ENCODE measurements around the gene VWA8.

VWA8 gene

DNA sequence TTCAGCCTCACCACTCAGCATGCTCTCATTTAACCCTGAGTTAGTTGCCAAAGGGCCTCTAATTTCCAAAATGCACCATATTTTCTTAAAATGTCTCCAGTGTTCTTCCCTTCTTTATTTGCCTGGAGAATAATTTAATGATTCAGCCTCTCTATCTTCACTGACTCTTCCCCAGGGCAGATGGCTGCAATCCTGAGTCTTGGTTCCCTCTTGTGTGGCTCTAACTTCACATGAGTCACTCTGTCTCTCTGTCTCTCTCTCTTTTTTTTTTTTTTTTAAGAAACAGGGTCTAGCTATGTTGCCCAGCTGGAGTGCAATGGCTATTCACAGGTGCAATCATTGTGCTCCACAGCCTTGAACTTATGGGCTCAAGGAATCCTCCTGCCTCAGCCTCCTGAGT, 251.4 kb downstream of the VWA8 start:
- Histone ChIP-seq H3K4me1 (ENCODE audit: control insufficient read depth, insufficient read depth, low read length) (peaks cover 14% of the 10 kb centered on the region), H3K36me3 (ENCODE audit: control insufficient read depth in 2 of 2, insufficient read depth in 2 of 2, low read length in 2 of 2) (no peaks in the 10 kb centered on the region), H3K9me3 (ENCODE audit: control insufficient read depth in 2 of 2, low read length in 2 of 2) (no peaks in the 10 kb centered on the region), H3K27me3 (ENCODE audit: control insufficient read depth in 1 of 2, insufficient read depth in 2 of 2, low read length in 2 of 2) (no peaks in the 10 kb centered on the region), H3K4me3 (ENCODE audit: low read length in 2 of 2) (no peak overlapping the region), H3K27ac (ENCODE audit: low read length) (no peak overlapping the region), H3K9ac (ENCODE audit: low read length in 2 of 2) (no peak overlapping the region)

GRCh38 chr13:41708713-41709112, 252.2 kb downstream of the VWA8 start:
- peaks cover 14% of the 10 kb centered on the region for H3K4me1 ChIP-seq (ENCODE audit: control insufficient read depth, insufficient read depth, low read length)
- H3K36me3 ChIP-seq (ENCODE audit: control insufficient read depth in 2 of 2, insufficient read depth in 2 of 2, low read length in 2 of 2), result no peaks in the 10 kb centered on the region
- H3K9me3 ChIP-seq (ENCODE audit: control insufficient read depth in 2 of 2, low read length in 2 of 2), result no peaks in the 10 kb centered on the region
- H3K27ac ChIP-seq (ENCODE audit: low read length), result peak overlapping the region; percentile 8
- peak overlapping the region in 1 of 2 donors; percentile 3 for H3K4me3 ChIP-seq (ENCODE audit: low read length in 2 of 2)
- H3K27me3 ChIP-seq (ENCODE audit: control insufficient read depth in 1 of 2, insufficient read depth in 2 of 2, low read length in 2 of 2), result no peaks in the 10 kb centered on the region
- H3K9ac ChIP-seq (ENCODE audit: low read length in 2 of 2), result no peak overlapping the region

GRCh38 chr13:41707194-41707821, 253.6 kb downstream of the VWA8 start:
- no peak overlapping the region for H3K4me3 ChIP-seq (ENCODE audit: low read length in 2 of 2)
- no peaks in the 10 kb centered on the region for H3K36me3 ChIP-seq (ENCODE audit: control insufficient read depth in 2 of 2, insufficient read depth in 2 of 2, low read length in 2 of 2)
- no peaks in the 10 kb centered on the region for H3K9me3 ChIP-seq (ENCODE audit: control insufficient read depth in 2 of 2, low read length in 2 of 2)
- H3K27me3 ChIP-seq (ENCODE audit: control insufficient read depth in 1 of 2, insufficient read depth in 2 of 2, low read length in 2 of 2), result no peaks in the 10 kb centered on the region
- peaks cover 17% of the 10 kb centered on the region for H3K4me1 ChIP-seq (ENCODE audit: control insufficient read depth, insufficient read depth, low read length)
- H3K9ac ChIP-seq (ENCODE audit: low read length in 2 of 2), result no peak overlapping the region
- H3K27ac ChIP-seq (ENCODE audit: low read length), result no peak overlapping the region

DNA sequence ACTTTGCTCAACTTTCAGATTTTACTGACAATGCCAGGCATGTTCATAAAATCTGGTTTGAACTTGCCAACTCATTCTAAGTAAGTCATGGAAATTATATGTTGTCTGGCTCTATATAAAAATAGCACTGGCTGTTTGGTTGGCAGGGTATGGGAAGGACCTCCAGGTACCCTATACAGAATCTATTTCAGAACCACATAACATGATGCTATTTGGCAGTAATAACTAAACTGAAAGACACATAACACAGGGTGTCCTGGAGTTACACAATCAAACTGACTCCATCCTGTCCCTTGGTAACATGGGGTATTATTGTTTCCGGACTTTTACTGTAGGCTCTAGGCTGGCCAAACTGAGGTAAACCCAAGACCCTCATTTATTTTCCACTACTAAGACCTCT, 254.8 kb downstream of the VWA8 start:
- H3K27ac ChIP-seq (ENCODE audit: low read length), result no peak overlapping the region
- no peaks in the 10 kb centered on the region for H3K27me3 ChIP-seq (ENCODE audit: control insufficient read depth in 1 of 2, insufficient read depth in 2 of 2, low read length in 2 of 2)
- H3K9ac ChIP-seq (ENCODE audit: low read length in 2 of 2), result no peak overlapping the region
- H3K9me3 ChIP-seq (ENCODE audit: control insufficient read depth in 2 of 2, low read length in 2 of 2), result no peaks in the 10 kb centered on the region
- H3K36me3 ChIP-seq (ENCODE audit: control insufficient read depth in 2 of 2, insufficient read depth in 2 of 2, low read length in 2 of 2), result no peaks in the 10 kb centered on the region
- H3K4me3 ChIP-seq (ENCODE audit: low read length in 2 of 2), result no peak overlapping the region
- peaks cover 20% of the 10 kb centered on the region for H3K4me1 ChIP-seq (ENCODE audit: control insufficient read depth, insufficient read depth, low read length)

DNA sequence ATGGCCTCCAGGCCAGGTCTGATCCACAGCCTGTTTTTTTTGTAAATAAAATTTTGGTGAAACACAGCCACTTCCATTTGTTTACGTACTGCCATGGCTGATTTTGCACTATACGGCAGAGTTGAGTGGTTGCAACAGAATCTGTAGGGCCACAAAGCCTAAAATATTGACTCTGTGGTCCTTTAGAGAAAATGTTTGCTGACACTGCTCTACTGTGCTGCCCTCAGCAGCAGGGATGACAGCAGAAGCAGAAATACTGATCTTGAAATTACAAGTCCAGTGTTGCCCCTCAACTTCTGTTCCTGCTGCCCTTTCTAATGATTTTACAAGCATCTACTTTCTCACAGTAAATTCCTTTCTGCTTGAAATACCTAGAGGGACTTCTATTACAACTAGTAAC, 258.4 kb downstream of the VWA8 start:
- Histone ChIP-seq H3K27me3 (ENCODE audit: control insufficient read depth in 1 of 2, insufficient read depth in 2 of 2, low read length in 2 of 2) (no peaks in the 10 kb centered on the region), H3K27ac (ENCODE audit: low read length) (no peak overlapping the region), H3K4me1 (ENCODE audit: control insufficient read depth, insufficient read depth, low read length) (peaks cover 9% of the 10 kb centered on the region), H3K36me3 (ENCODE audit: control insufficient read depth in 2 of 2, insufficient read depth in 2 of 2, low read length in 2 of 2) (peaks cover 0 to 3% of the 10 kb centered on the region in 2 donors), H3K4me3 (ENCODE audit: low read length in 2 of 2) (no peak overlapping the region), H3K9ac (ENCODE audit: low read length in 2 of 2) (no peak overlapping the region), H3K9me3 (ENCODE audit: control insufficient read depth in 2 of 2, low read length in 2 of 2) (no peaks in the 10 kb centered on the region)

DNA sequence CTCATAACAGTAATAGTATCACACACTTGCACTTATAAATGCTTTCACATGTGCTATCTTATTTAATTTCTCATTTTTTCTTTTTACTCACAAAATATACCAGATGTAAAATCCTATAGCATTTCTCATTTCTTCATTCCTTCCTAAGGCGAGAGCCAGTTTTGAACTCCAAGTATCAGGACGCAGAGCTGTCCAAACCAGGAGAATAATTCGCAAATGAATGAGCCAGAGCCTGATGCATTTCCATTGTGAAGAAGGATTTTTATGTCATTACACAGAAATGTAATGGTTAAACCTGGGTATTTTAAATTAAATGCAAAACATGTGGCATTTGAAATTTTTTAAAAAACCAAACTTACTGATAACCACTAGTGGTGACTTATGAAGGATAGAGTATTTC, 259.2 kb downstream of the VWA8 start:
- Histone ChIP-seq H3K36me3 (ENCODE audit: control insufficient read depth in 2 of 2, insufficient read depth in 2 of 2, low read length in 2 of 2) (peaks cover 0 to 3% of the 10 kb centered on the region in 2 donors), H3K4me1 (ENCODE audit: control insufficient read depth, insufficient read depth, low read length) (peaks cover 6% of the 10 kb centered on the region), H3K9me3 (ENCODE audit: control insufficient read depth in 2 of 2, low read length in 2 of 2) (no peaks in the 10 kb centered on the region), H3K27me3 (ENCODE audit: control insufficient read depth in 1 of 2, insufficient read depth in 2 of 2, low read length in 2 of 2) (no peaks in the 10 kb centered on the region), H3K4me3 (ENCODE audit: low read length in 2 of 2) (no peak overlapping the region), H3K27ac (ENCODE audit: low read length) (no peak overlapping the region), H3K9ac (ENCODE audit: low read length in 2 of 2) (no peak overlapping the region)

- H3K4me1 ChIP-seq (ENCODE audit: control insufficient read depth, insufficient read depth, low read length), result peaks cover 6% of the 10 kb centered on the region
- H3K27me3 ChIP-seq (ENCODE audit: control insufficient read depth in 1 of 2, insufficient read depth in 2 of 2, low read length in 2 of 2), result no peaks in the 10 kb centered on the region
- H3K36me3 ChIP-seq (ENCODE audit: control insufficient read depth in 2 of 2, insufficient read depth in 2 of 2, low read length in 2 of 2), result peaks cover 0 to 3% of the 10 kb centered on the region in 2 donors
- peak overlapping the region in 1 of 2 donors; percentile 23 for H3K4me3 ChIP-seq (ENCODE audit: low read length in 2 of 2)
- no peak overlapping the region for H3K27ac ChIP-seq (ENCODE audit: low read length)
- H3K9me3 ChIP-seq (ENCODE audit: control insufficient read depth in 2 of 2, low read length in 2 of 2), result no peaks in the 10 kb centered on the region
- H3K9ac ChIP-seq (ENCODE audit: low read length in 2 of 2), result no peak overlapping the region
Observed at GRCh38 chr13:41700790-41701310, 260.1 kb downstream of the VWA8 start.

DNA sequence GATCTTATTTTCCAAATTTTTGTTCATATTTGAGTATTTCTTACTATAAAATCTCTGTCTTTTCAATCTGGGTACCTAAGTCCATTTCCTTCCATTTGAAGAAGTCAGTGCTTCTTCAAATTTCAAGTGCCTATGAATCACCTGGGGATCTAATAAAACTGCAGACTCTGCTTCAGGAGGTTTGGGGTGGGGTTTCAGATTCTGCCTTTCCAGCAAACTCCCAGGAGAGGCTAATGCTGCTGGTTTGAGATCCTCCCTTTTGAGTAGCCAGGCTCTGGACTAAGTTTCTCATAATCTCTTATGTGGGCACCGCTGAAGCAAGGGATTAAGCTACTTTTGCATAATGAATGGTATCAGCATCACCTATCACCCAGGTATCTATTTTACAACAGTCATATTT, 261.1 kb downstream of the VWA8 start:
- peaks cover 6% of the 10 kb centered on the region for H3K4me1 ChIP-seq (ENCODE audit: control insufficient read depth, insufficient read depth, low read length)
- H3K27ac ChIP-seq (ENCODE audit: low read length), result no peak overlapping the region

GRCh38 chr13:41697578-41697977, 263.3 kb downstream of the VWA8 start:
- no peaks in the 10 kb centered on the region for H3K27me3 ChIP-seq (ENCODE audit: control insufficient read depth in 1 of 2, insufficient read depth in 2 of 2, low read length in 2 of 2)
- no peak overlapping the region for H3K9ac ChIP-seq (ENCODE audit: low read length in 2 of 2)
- no peaks in the 10 kb centered on the region for H3K9me3 ChIP-seq (ENCODE audit: control insufficient read depth in 2 of 2, low read length in 2 of 2)
- no peak overlapping the region for H3K27ac ChIP-seq (ENCODE audit: low read length)
- peaks cover 0 to 3% of the 10 kb centered on the region in 2 donors for H3K36me3 ChIP-seq (ENCODE audit: control insufficient read depth in 2 of 2, insufficient read depth in 2 of 2, low read length in 2 of 2)
- no peak overlapping the region for H3K4me3 ChIP-seq (ENCODE audit: low read length in 2 of 2)
- peaks cover 6% of the 10 kb centered on the region for H3K4me1 ChIP-seq (ENCODE audit: control insufficient read depth, insufficient read depth, low read length)

More for the DNA sequence above, 261.1 kb downstream of the VWA8 start:
- H3K9me3 ChIP-seq (ENCODE audit: control insufficient read depth in 2 of 2, low read length in 2 of 2), result no peaks in the 10 kb centered on the region
- no peak overlapping the region for H3K9ac ChIP-seq (ENCODE audit: low read length in 2 of 2)
- peaks cover 0 to 3% of the 10 kb centered on the region in 2 donors for H3K36me3 ChIP-seq (ENCODE audit: control insufficient read depth in 2 of 2, insufficient read depth in 2 of 2, low read length in 2 of 2)
- no peak overlapping the region for H3K4me3 ChIP-seq (ENCODE audit: low read length in 2 of 2)
- no peaks in the 10 kb centered on the region for H3K27me3 ChIP-seq (ENCODE audit: control insufficient read depth in 1 of 2, insufficient read depth in 2 of 2, low read length in 2 of 2)

GRCh38 chr13:41696163-41697003, 264.5 kb downstream of the VWA8 start:
- H3K9ac ChIP-seq (ENCODE audit: low read length in 2 of 2), result no peak overlapping the region
- H3K9me3 ChIP-seq (ENCODE audit: control insufficient read depth in 2 of 2, low read length in 2 of 2), result no peaks in the 10 kb centered on the region
- no peaks in the 10 kb centered on the region for H3K4me1 ChIP-seq (ENCODE audit: control insufficient read depth, insufficient read depth, low read length)
- no peak overlapping the region for H3K4me3 ChIP-seq (ENCODE audit: low read length in 2 of 2)
- H3K27ac ChIP-seq (ENCODE audit: low read length), result no peak overlapping the region
- H3K36me3 ChIP-seq (ENCODE audit: control insufficient read depth in 2 of 2, insufficient read depth in 2 of 2, low read length in 2 of 2), result peaks cover 0 to 3% of the 10 kb centered on the region in 2 donors
- no peaks in the 10 kb centered on the region for H3K27me3 ChIP-seq (ENCODE audit: control insufficient read depth in 1 of 2, insufficient read depth in 2 of 2, low read length in 2 of 2)

Data from stomach smooth muscle (tissue), 2 donors.